CD4-positive, CD25-positive, alpha-beta regulatory T cell (primary cell): Measurements from ENCODE around the gene DIRAS2. TPM values are rescaled to one million over a fixed set of nuclear protein-coding genes. Genes with fewer than 3 reads are reported as not detected.

Experiments used
- ATAC-seq, 2 donors: fragments of 150-1000 bp; cut with Tn5 transposase; one replicate each; pipeline ENCODE4 v1.10.0; 2021; ENCODE audit warnings: low read depth in 2 of 2, moderate number of reproducible peaks in 2 of 2, moderate library complexity in 1 of 2
- DNase-seq, 3 donors: peaks; one replicate each; pipeline versions ENCODE4 v3.0.0 to v3.0.0-alpha.2; 2012 to 2022; ENCODE audit warnings: mixed read lengths in 1 of 3
- H3K27ac ChIP-seq: one replicate; pipeline ENCODE4 v1.7.0; 2013; ENCODE audit warnings: mild to moderate bottlenecking, low read length; ENCODE audit not compliant: insufficient read depth, poor library complexity, severe bottlenecking
- H3K27me3 ChIP-seq: one replicate; pipeline ENCODE4 v1.7.0; 2013; ENCODE audit warnings: low read length; ENCODE audit not compliant: control insufficient read depth, insufficient read depth
- H3K36me3 ChIP-seq: one replicate; pipeline ENCODE4 v1.7.0; 2013; ENCODE audit warnings: mild to moderate bottlenecking, low read length, moderate library complexity; ENCODE audit not compliant: control insufficient read depth, insufficient read depth
- H3K4me1 ChIP-seq: 2 replicates; pipeline ENCODE4 v1.7.0; 2013; ENCODE audit warnings: mild to moderate bottlenecking, low read length; ENCODE audit not compliant: insufficient read depth, control insufficient read depth, poor library complexity, severe bottlenecking
- H3K4me3 ChIP-seq: one replicate; pipeline ENCODE4 v1.7.0; 2013; ENCODE audit warnings: low read depth, mild to moderate bottlenecking, low read length, moderate library complexity
- H3K9me3 ChIP-seq, 2 experiments: 1 replicate in 1 of 2; 2 replicates in 1 of 2; pipeline ENCODE4 v1.7.0; 2013; ENCODE audit warnings: low read length in 2 of 2, mild to moderate bottlenecking in 1 of 2, moderate library complexity in 1 of 2; ENCODE audit not compliant: control insufficient read depth in 2 of 2
- H3K27ac Mint-ChIP-seq, 3 donors: one replicate each; pipeline ENCODE4 v1.8.0; 2020 to 2022; ENCODE audit warnings: mild to moderate bottlenecking in 3 of 3, mixed read lengths in 3 of 3, moderate library complexity in 2 of 3
- H3K27me3 Mint-ChIP-seq: one replicate; pipeline ENCODE4 v1.8.0; 2022; ENCODE audit warnings: mild to moderate bottlenecking, mixed read lengths
- H3K36me3 Mint-ChIP-seq: one replicate; pipeline ENCODE4 v1.8.0; 2020; ENCODE audit warnings: mixed read lengths
- H3K4me1 Mint-ChIP-seq, 4 donors: one replicate each; pipeline ENCODE4 v1.8.0; 2020 to 2022; ENCODE audit warnings: mixed read lengths in 4 of 4, mild to moderate bottlenecking in 1 of 4
- H3K4me3 Mint-ChIP-seq, 4 donors: one replicate each; pipeline ENCODE4 v1.8.0; 2020 to 2022; ENCODE audit warnings: mild to moderate bottlenecking in 4 of 4, mixed read lengths in 4 of 4, moderate library complexity in 3 of 4
- H3K9me3 Mint-ChIP-seq, 7 donors: one replicate each; pipeline ENCODE4 v1.8.0; 2020 to 2022; ENCODE audit warnings: mixed read lengths in 7 of 7, mild to moderate bottlenecking in 3 of 7, moderate library complexity in 2 of 7
- polyA plus RNA-seq, 4 donors: library from polyadenylated mRNA; unstranded; fragments of 300-500 nt; fragmentation: Illumina TruSeq; gene quantifications; one replicate each; pipeline ENCODE4 v1.2.3, GENCODE V29; 2021
- total RNA-seq: library from RNA; stranded (reverse); gene quantifications from one replicate; pipeline ENCODE4 v1.2.3, GENCODE V29; 2022

The DIRAS2 gene
- total and polyA plus RNA-seq, 5 donors from 2014 or later = not detected

GRCh38 chr9:90637626-90638025 is 5.0 kb downstream of the DIRAS2 start:
- ATAC-seq (no peak), DNase-seq (no peak)
- Mint-ChIP-seq H3K27ac (no peak overlapping the region), H3K4me1 (peaks cover 0 to 7% (median 0%) of the 10 kb centered on the region in 4 donors), H3K9me3 (peaks cover 0 to 3% (median 0%) of the 10 kb centered on the region in 7 donors), H3K36me3 (no peaks in the 10 kb centered on the region), H3K27me3 (peaks cover 40% of the 10 kb centered on the region), H3K4me3 (no peak overlapping the region)
- H3K27ac ChIP-seq = no peak overlapping the region
- no peak overlapping the region for H3K4me3 ChIP-seq
- H3K36me3 ChIP-seq = no peaks in the 10 kb centered on the region
- no peaks in the 10 kb centered on the region for H3K4me1 ChIP-seq
- H3K9me3 ChIP-seq = no peaks in the 10 kb centered on the region
- peaks cover 18% of the 10 kb centered on the region for H3K27me3 ChIP-seq

- H3K36me3 Mint-ChIP-seq = no peaks in the 10 kb centered on the region
Measured at GRCh38 chr9:90632647-90633207, 9.9 kb downstream of the DIRAS2 start.

GRCh38 chr9:90631964-90632363 is 10.7 kb downstream of the DIRAS2 start:
- no peaks in the 10 kb centered on the region for H3K9me3 Mint-ChIP-seq
- no peak overlapping the region for H3K4me3 Mint-ChIP-seq
- H3K27me3 Mint-ChIP-seq = no peaks in the 10 kb centered on the region
- Histone ChIP-seq H3K27me3 (no peaks in the 10 kb centered on the region), H3K4me3 (no peak overlapping the region), H3K9me3 (no peaks in the 10 kb centered on the region), H3K36me3 (no peaks in the 10 kb centered on the region), H3K4me1 (no peaks in the 10 kb centered on the region), H3K27ac (no peak overlapping the region)
- DNase-seq (no peak), ATAC-seq (no peak)
- no peak overlapping the region for H3K27ac Mint-ChIP-seq
- H3K4me1 Mint-ChIP-seq = no peaks in the 10 kb centered on the region
- no peaks in the 10 kb centered on the region for H3K36me3 Mint-ChIP-seq

More at GRCh38 chr9:90632647-90633207, 9.9 kb downstream of the DIRAS2 start:
- Mint-ChIP-seq H3K4me3 (no peak overlapping the region), H3K27me3 (no peaks in the 10 kb centered on the region), H3K9me3 (no peaks in the 10 kb centered on the region), H3K4me1 (no peaks in the 10 kb centered on the region), H3K27ac (no peak overlapping the region)
- Histone ChIP-seq H3K27ac (no peak overlapping the region), H3K36me3 (no peaks in the 10 kb centered on the region), H3K27me3 (no peaks in the 10 kb centered on the region), H3K9me3 (no peaks in the 10 kb centered on the region), H3K4me1 (no peaks in the 10 kb centered on the region), H3K4me3 (no peak overlapping the region)
- ATAC-seq = no peak
- no peak for DNase-seq

GRCh38 chr9:90629991-90630390 is 12.6 kb downstream of the DIRAS2 start:
- Mint-ChIP-seq H3K27ac (no peak overlapping the region), H3K9me3 (peaks cover 0 to 4% (median 0%) of the 10 kb centered on the region in 7 donors), H3K4me1 (no peaks in the 10 kb centered on the region), H3K27me3 (no peaks in the 10 kb centered on the region), H3K4me3 (no peak overlapping the region), H3K36me3 (no peaks in the 10 kb centered on the region)
- Histone ChIP-seq H3K4me1 (no peaks in the 10 kb centered on the region), H3K27me3 (no peaks in the 10 kb centered on the region), H3K9me3 (no peaks in the 10 kb centered on the region), H3K4me3 (no peak overlapping the region), H3K27ac (no peak overlapping the region), H3K36me3 (no peaks in the 10 kb centered on the region)
- no peak for ATAC-seq
- DNase-seq = no peak

- H3K4me3 ChIP-seq = no peak overlapping the region
- Mint-ChIP-seq H3K4me3 (no peak overlapping the region), H3K9me3 (peaks cover 0 to 4% (median 0%) of the 10 kb centered on the region in 7 donors), H3K4me1 (no peaks in the 10 kb centered on the region), H3K27me3 (no peaks in the 10 kb centered on the region), H3K36me3 (no peaks in the 10 kb centered on the region), H3K27ac (no peak overlapping the region)
- H3K9me3 ChIP-seq = no peaks in the 10 kb centered on the region
- H3K27ac ChIP-seq = no peak overlapping the region
- DNase-seq (no peak), ATAC-seq (no peak)
- no peaks in the 10 kb centered on the region for H3K27me3 ChIP-seq
- H3K36me3 ChIP-seq = no peaks in the 10 kb centered on the region
- no peaks in the 10 kb centered on the region for H3K4me1 ChIP-seq
Measured at GRCh38 chr9:90629354-90629753, 13.3 kb downstream of the DIRAS2 start.

GRCh38 chr9:90616806-90617205 is 25.8 kb downstream of the DIRAS2 start:
- Histone ChIP-seq H3K36me3 (no peaks in the 10 kb centered on the region), H3K9me3 (no peaks in the 10 kb centered on the region), H3K4me1 (no peaks in the 10 kb centered on the region), H3K27me3 (peaks cover 5% of the 10 kb centered on the region), H3K4me3 (no peak overlapping the region), H3K27ac (no peak overlapping the region)
- H3K4me1 Mint-ChIP-seq = no peaks in the 10 kb centered on the region
- no peak overlapping the region for H3K4me3 Mint-ChIP-seq
- peaks cover 0 to 2% (median 0%) of the 10 kb centered on the region in 7 donors for H3K9me3 Mint-ChIP-seq
- no peaks in the 10 kb centered on the region for H3K36me3 Mint-ChIP-seq
- peaks cover 5% of the 10 kb centered on the region for H3K27me3 Mint-ChIP-seq
- DNase-seq (no peak), ATAC-seq (no peak)
- no peak overlapping the region for H3K27ac Mint-ChIP-seq

- no peak for DNase-seq
- H3K4me3 Mint-ChIP-seq = no peak overlapping the region
- H3K27me3 Mint-ChIP-seq = peaks cover 4% of the 10 kb centered on the region
- Histone ChIP-seq H3K36me3 (no peaks in the 10 kb centered on the region), H3K4me1 (no peaks in the 10 kb centered on the region), H3K27me3 (peaks cover 2% of the 10 kb centered on the region), H3K27ac (no peak overlapping the region), H3K4me3 (no peak overlapping the region), H3K9me3 (no peaks in the 10 kb centered on the region)
- no peak for ATAC-seq
- peaks cover 0 to 2% (median 0%) of the 10 kb centered on the region in 7 donors for H3K9me3 Mint-ChIP-seq
- no peaks in the 10 kb centered on the region for H3K4me1 Mint-ChIP-seq
- H3K36me3 Mint-ChIP-seq = no peaks in the 10 kb centered on the region
- no peak overlapping the region for H3K27ac Mint-ChIP-seq
Measured at GRCh38 chr9:90613502-90613901, 29.1 kb downstream of the DIRAS2 start.

GRCh38 chr9:90612957-90613356 is 29.7 kb downstream of the DIRAS2 start:
- Histone ChIP-seq H3K27ac (no peak overlapping the region), H3K27me3 (peaks cover 2% of the 10 kb centered on the region), H3K4me1 (no peaks in the 10 kb centered on the region), H3K4me3 (no peak overlapping the region), H3K9me3 (no peaks in the 10 kb centered on the region), H3K36me3 (no peaks in the 10 kb centered on the region)
- Mint-ChIP-seq H3K27me3 (peaks cover 4% of the 10 kb centered on the region), H3K4me3 (no peak overlapping the region), H3K4me1 (no peaks in the 10 kb centered on the region), H3K36me3 (no peaks in the 10 kb centered on the region), H3K27ac (no peak overlapping the region), H3K9me3 (peaks cover 0 to 2% (median 0%) of the 10 kb centered on the region in 7 donors)
- ATAC-seq (no peak), DNase-seq (no peak)
